ENCODE data around the gene JUND.

GRCh38 chr19:18261474-18261873 is 19.9 kb downstream of the JUND start:
- TF ChIP-seq CTCF (IDR thresholded peaks at IDR 0.05 in 2 of 3, conservative IDR thresholded peaks at IDR 0.05 in 1 of 3; ENCODE audit: borderline replicate concordance in 1 of 3, insufficient read depth in 1 of 3, low read depth in 2 of 3, low read length in 2 of 3) = no peak
- no peak for TF ChIP-seq SP1 (IDR thresholded peaks at IDR 0.05; ENCODE audit: low read depth)

All from HCT116 (cell line).